Posterior cingulate gyrus (tissue), 11 donors: ENCODE measurements around the gene TGIF2.

ENCODE experiments used
- DNase-seq, 10 donors: peaks; one replicate each; pipeline versions ENCODE4 v3.0.0 to v3.0.0-alpha.2; 2020 to 2021; ENCODE audit warnings: mixed read lengths in 3 of 10
- intact Hi-C: fragments of 100-400 bp; cut with DNase I; formaldehyde crosslinking; loops from one replicate; pipeline ENCODE4 v1.15.1; 2023

TGIF2 gene

GRCh38 chr20:36573103-36573797, at the start of gene TGIF2:
Gene TGIF2 (plus strand): TSS chr20:36573597. CDS start chr20:36578775, 5,178 bp downstream.
- DNase-seq = peak in 5 of 10 donors; percentile 17 to 85 (median 34)
- intact Hi-C loops = no loop called here

DNA sequence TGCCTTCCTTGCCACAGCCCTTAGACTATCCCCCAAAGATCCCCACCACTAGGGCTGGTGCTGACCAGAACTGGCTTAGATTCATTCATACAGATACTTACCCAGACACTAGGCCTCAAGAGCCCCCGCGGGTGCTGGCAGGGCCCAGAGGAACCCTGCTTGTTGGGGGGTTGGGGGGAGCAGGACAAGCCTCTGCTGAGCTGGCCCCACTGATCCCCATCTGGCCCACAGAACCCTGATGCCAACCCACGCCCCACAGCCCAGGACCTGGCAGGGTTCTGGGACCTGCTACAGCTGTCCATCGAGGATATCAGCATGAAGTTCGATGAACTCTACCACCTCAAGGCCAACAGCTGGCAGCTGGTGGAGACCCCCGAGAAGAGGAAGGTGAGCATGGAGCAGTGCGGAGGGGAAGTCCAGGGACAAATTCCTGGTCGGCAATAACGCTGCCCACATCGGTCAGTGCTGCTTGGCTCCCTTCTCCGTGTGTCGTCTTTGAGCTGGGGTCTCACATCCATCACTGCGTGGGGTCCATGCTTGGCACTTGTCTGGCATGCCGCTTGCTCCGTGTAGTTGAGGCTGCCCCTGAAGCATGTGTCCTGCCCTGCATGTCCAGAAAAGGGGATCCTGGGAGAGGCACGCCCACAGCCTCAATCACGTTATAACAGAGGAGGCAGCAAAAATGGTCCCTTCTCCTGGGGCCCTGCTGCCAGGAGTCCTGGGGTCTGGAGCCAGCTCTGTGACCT, 47.6 kb upstream of the TGIF2 start:
- DNase-seq = peak in 1 of 10 donors; percentile 78
- intact Hi-C loops = loop anchor here (2.0 kb wide), 1 partner anchor 33 kb away; no protein-coding TSS in a partner anchor

DNA sequence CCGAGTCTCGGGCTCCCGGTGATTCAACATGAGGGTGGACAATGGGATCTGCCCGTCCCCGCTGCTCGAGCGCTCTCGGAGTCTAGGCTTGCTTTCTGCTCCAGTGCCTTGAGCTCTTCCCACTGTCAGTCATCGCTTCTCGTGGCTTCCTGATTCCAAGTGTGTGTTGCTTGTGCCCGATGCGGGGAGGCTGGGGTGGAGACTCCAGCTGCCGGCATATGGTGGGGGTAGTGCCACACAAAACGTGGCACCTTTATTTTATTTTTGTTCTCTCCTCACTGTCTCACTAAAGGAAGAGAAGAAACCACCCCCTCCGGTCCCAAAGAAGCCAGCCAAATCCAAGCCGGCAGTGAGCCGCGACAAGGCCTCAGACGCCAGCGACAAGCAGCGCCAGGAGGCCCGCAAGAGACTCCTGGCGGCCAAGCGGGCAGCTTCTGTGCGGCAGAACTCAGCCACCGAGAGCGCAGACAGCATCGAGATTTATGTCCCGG, 46.8 kb upstream of the TGIF2 start:
- peak in 8 of 10 donors; percentile 45 to 91 (median 58) for DNase-seq
- intact Hi-C loops = loop anchor here (2.0 kb wide), 1 partner anchor 34 kb away; no protein-coding TSS in a partner anchor

DNA sequence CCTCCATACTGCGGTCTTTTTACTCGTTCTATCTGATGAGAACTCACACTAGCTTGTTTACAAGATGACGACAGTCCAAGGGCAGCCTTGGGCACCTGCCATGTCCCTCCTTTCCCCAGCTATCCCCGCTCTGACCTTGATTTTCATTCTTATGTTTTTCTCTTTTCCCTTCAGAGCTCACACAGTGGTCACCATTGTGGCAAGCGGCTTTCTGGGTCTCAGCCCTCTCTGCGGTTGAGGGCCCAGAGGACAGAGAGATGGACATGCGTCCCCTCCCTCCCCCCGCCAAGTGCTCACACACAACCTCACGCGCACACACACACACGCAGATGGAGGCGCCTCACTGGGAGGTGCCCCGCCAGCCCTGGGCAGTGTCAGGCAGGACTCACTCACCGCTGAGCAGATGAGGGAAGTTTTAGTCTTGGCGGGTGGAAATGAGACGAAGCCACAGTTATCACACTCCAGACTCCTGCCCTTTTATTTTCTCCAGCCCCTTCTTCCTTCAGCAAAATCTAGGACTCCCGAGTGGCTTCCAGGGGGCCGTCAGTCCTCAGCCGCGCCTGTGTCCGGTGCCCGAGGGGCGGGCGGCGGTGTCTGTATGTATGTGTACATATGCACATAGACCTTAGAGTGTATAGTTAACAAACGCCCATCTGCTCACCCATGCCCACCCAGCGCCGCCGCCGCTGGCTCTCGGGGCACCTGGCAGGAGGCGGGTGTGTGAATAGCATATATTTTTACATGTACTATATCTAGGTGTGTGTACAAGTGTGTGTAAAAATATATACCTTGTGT, 45.9 kb upstream of the TGIF2 start:
- DNase-seq = peak in 1 of 10 donors; percentile 89
- intact Hi-C loops = loop anchor here (2.0 kb wide), 1 partner anchor 35 kb away; no protein-coding TSS in a partner anchor

DNA sequence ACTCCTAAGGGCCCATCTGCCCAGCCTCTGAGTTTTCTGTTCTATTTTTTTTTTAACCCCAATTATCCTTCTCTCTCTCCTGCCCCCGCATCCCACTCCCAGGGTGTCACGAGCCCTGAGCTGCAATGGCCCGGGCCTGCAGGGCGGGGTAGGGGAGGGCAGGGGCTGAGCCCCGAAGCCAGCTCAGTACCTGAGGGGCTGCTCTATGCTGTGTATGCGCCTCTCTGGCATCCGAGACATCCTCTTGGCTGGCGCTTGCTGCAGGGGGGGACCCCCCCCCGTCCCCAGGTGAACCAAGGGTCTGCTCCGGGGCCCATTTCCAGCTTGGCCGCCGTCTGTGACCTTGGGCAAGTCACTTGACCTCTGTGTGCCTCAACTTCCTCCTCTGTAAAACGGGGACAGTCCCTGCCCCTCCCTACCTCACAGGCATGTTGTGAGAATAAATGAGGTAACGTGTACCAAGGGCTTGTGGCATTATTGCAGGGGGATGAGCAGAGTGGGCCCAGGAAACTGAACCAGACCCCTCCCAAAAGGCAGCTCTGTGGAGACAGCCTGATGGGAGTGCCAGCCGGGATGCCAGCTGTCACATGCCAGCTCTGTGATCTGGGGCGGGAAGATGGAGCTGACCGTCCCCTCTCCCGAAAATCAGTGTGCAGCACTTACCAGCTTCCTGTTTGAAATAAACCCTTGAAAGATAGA, 45.1 kb upstream of the TGIF2 start:
- intact Hi-C loops = no loop called here
- DNase-seq = peak in 2 of 10 donors; percentile 49 to 78

GRCh38 chr20:36528875-36529417, 44.5 kb upstream of the TGIF2 start:
- intact Hi-C loops = no loop called here
- DNase-seq = peak in 2 of 10 donors; percentile 68 to 83

GRCh38 chr20:36532388-36532787, 41.0 kb upstream of the TGIF2 start:
- DNase-seq = peak in 3 of 10 donors; percentile 51 to 64 (median 52)
- intact Hi-C loops = no loop called here

DNA sequence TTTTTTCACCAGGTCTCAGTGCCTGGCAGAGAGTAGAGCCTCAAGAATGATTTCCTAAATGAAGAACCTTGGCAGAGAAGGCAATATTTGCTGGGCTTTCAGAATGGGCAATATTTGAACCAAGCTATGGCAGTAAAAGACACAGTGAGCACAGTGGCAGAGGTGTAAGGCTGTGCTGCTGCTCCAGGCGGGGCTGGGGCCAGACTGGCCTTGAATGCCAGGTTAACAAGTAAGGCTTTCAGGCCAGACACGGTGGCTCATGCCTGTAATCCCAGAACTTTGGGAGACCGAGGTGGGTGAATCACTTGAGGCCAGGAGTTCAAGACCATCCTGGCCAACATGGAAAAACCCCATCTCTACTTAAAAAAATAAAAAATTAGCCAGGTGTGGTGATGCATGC, 40.6 kb upstream of the TGIF2 start:
- peak in 3 of 10 donors; percentile 37 to 50 (median 49) for DNase-seq
- intact Hi-C loops = no loop called here

GRCh38 chr20:36538026-36538722, 35.2 kb upstream of the TGIF2 start:
- intact Hi-C loops = no loop called here
- peak in 2 of 10 donors; percentile 11 to 79 for DNase-seq

DNA sequence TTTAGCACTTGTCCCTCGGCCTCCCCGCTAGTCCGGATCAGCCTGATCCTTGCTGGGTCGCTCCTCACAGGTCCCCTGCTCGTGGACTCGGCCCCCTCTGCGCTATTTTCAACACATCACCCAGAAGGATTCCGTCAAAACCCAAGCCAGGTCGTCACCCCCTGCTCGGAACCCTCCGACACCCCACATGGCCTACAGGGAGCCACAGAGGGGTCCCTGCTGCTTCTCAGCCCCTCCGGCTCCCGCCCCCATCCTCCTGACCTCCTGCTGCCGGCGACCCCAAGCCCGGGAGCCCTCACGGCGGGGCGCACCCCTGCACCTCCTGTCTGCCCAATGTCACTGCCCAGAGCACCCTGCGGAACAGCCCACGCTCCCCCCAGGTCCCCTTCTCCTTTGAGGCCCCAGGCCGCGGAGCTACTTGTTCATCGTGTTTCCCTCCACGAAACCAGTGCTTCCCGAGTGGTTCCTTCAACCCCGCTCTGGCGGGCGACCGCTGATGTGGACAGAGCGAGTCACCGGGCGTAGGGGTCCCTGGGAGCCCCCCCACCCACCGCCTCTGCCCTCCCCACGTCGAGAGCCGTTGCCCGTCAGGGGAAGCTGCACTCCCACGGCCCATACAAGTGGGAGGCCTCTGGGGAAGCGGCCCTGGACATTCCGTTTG, 32.7 kb upstream of the TGIF2 start:
- peak in 1 of 10 donors; percentile 67 for DNase-seq
- intact Hi-C loops = no loop called here

GRCh38 chr20:36541227-36541767, 32.1 kb upstream of the TGIF2 start, which contains the start of gene MYL9:
Gene MYL9 (plus strand): TSS chr20:36541519. CDS start chr20:36544885, 3,366 bp downstream.
- DNase-seq = peak in 1 of 10 donors; percentile 81
- intact Hi-C loops = no loop called here

GRCh38 chr20:36541768-36542488, 31.5 kb upstream of the TGIF2 start:
- intact Hi-C loops = no loop called here
- peak in 1 of 10 donors; percentile 77 for DNase-seq

GRCh38 chr20:36542516-36543183, 30.7 kb upstream of the TGIF2 start:
- intact Hi-C loops = no loop called here

DNA sequence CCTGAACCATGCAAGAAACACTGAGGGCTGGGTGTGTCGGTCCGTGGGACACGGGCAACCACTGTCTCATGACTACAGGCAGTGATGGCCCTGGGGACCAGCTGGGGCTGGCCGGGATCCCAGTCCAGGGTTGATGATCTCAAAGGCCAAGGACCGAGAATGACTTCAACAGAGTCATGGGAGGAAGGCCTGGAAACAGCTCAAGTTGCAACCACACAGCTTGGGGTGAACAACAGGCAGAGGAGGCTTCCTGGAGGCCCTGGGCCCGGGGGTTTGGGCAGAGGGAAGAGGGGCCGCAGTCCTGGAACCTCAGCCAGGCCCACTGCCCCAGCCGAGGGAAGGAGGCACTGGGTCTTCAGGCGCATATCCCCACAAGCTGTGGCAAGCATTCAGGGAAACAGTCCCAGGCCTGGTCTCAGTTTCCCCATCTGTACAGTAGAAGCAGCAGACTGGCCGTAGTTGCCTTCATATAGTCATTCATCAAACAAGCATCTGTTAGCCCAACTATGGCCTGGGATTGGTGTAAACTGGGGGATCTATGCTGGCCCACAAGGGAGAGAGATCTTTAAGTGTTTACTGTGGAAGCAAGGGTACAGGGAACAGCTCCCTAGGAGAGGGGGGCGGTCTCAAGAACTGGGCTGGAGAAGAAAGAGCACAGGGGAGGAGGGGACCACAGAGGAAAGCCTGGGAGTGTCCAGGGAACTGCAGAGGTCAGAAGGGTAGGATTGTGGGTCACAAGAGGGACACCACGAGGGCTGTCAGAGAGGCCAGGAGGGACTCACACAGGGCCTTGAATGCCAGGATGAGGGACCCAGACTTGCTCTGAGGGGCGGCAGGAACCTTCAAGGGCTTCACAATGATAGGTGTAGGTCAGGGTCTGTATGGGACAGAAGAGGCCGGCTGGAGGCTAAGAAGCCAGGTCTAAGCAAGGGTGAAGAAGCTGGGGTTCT, 29.9 kb upstream of the TGIF2 start:
- peak in 1 of 10 donors; percentile 63 for DNase-seq
- intact Hi-C loops = no loop called here

More at GRCh38 chr20:36542516-36543183, 30.7 kb upstream of the TGIF2 start:
- peak in 1 of 10 donors; percentile 54 for DNase-seq
